GM21717 (cell line): Measurements from ENCODE around the gene PRLR.

Source experiments
- ATAC-seq: cut with Tn5 transposase; IDR thresholded peaks from one replicate; pipeline ENCODE4 v1.9.1; 2021; ENCODE audit warnings: mild to moderate bottlenecking, moderate library complexity; ENCODE audit not compliant: unreplicated experiment

PRLR gene

DNA sequence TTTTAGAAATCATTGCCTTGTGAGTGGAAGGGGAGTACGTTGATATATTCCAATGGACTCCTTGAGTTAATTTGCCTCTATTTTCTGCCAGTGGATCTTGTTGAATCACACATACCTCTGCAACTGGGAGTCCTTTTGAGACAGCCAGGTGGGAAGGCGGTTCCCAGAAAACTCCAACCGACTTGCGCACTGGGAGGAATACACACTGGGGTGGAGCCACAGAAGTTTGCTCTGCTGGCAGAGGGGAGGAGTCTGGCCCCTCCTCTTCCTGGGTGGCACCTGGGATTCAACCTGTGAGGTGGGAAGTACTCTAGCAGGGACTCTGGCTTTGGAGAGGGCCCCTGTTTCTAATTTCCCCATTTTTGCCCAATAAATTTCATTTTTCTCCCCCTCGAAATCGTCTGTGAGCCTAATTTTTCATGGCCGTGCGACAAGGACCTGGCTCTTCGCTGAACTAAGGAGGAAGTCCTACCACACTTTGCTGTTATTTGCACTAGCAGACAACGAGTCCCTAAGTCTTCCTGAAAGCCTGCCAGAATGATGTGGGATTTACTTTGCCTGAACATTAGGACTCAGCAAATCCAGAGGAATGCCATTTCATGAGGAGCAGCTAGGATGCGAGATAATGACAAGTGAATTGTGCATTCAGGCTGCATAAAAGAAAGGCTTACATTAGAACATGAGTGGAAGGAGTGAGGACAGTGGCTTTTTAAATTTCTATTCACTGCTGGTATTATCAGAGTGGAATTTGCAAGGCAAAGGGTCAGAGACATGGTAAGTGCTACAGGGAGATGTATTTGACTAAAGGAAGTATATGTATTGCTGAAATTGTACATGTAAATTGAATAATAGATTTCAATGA, 67.2 kb downstream of the PRLR start:
- no peak for ATAC-seq

DNA sequence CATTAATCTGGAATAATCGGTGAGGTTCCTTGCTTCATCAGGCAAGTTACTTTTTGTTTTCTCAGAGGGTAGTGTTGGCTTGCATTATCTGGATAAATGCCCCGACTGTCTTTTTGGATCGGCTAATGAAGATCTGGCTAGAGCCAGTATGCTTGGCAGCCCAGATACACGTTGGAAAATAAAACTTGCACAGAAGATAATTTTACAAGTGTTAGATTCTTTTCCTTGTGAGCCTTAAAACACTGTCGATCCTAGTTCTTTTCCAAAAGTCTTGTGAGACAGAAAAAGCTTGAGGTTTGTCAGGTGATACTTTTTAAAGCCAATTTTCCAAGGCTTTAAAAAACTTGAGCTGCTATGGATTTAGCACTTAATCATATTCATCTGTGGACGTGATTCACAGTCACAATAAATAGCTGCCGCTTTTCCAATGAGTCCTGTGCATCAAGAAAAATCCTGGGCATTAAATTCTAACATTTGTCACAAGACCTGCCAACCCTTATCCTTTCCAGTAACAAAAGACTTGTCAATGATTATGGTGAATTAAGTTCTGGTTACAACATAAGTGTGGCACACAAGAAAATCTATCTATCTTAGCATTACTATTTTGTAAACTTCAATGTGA, 68.5 kb downstream of the PRLR start:
- no peak for ATAC-seq

DNA sequence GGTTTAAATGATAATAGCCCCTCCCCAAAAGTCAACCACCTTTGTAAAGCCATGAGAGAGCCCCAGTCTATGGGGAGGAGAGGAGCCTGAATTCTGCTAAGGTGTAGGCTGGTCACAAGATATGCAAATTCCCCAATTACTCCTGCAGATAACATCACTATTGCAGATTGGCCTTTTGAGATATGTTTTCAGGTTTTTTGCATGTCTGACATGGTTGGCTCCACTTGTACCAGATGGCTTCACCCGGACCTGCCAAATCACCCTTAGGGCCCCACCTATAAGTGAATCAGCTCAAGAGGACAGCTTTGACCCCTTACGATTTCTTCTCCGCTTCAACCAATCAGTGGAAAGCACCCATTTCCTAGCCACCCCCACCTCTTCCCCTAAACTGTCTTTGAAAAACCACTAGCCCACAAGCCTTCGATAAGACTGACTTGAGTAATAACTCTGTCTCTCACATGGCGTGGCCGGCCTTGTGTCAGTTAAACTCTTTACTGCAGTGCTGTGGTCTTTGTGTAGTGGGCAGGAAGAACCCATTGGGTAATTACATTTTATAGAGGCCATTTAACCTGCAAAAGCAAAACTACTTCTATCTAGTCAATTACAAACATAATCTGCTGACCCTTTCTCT, 69.7 kb downstream of the PRLR start:
- ATAC-seq = no peak

DNA sequence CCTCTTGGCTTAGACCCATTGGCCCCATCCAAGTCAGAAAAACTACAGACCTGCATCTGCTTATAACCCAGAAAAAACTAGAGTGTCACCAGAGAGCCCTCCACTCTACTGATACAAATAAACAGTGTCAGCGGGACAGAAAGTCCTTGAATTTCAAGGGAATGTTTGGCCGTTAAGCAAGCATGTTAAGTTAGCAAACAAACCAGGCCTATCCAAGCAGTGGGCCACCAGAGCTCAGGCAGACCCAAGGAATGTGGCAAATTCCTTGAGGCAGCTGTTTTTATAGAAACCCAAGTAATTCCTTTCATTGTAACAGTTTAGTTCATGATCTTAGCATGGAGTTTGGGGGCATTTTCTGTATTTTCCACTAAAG, 70.9 kb downstream of the PRLR start:
- ATAC-seq = no peak

DNA sequence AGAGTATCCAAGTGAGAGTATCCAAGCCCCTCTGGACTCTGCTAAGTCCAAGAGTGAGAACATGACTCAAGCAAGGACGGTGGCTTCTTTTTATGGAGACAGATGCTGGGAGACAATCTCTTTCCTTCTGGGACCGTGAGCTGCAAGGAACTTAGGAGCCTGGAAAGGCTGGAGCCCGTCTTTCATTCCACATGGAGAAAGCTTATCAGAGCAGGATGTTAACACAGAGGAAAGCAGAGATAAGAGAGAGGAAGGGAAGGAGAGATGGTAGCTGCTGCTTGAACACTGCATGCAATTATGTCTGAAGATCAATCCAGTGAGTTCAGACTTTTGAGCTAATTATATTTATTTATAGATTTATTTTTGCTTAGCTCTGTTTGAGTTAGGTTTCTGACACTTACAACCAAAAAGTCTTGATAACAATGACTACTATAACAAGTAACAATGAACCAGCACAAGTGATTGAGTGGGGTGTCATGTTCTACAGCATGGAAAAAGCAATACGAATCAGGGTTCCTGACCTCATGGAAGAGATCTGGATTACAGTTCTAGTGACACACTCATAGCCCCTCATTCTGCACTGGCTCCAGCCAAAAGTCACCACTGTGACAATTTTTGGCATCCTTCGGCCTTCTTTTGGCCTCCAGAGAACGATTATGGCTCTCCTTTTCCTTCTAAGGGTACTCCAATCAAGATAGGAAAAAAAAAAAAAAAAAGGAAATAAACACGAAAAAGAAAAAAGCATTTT, 71.5 kb downstream of the PRLR start:
- no peak for ATAC-seq

DNA sequence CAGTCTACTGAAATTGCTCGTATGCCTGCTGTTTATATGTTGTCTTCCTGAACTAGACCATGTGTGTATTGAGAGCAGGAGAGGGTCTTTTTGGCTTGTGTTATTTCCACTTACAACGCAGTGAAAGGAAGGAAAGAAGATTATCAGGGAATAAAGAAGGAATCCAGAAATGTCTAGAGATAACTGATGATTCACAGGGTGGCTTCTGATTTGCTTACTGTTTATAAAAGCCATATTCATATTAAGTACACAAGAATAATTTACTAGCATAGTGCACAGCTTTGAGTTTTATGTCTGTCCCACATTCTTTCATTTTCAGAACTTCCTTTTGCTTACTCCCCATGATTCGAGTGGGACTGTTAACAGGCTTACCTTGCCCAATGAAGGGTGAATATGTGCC, 72.1 kb downstream of the PRLR start:
- no peak for ATAC-seq

DNA sequence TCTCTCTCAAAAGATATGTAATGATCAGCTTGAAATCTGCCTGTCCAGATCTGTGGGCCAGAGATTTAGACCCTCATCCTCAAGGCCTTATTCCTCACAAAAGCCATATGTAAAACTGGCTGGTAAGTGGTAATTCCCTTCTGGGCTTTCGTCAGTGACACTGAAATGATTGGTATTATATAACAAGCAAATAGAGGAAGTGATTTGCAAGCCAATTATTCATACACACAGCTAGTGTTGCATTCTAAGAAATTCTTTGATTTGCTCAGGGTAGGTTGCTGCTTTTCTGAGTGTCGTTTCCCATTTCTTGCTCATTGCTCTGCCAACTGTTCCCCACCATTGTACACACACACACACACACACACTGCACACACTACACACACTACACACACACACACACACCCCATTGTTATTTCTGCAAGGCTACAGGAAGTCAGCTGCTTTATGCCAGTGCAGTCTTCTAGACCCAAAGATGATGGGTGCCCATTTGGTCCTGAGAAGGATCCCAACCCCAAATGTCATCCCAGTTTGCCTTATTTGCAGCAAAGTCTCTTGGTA, 76.8 kb downstream of the PRLR start:
- no peak for ATAC-seq

DNA sequence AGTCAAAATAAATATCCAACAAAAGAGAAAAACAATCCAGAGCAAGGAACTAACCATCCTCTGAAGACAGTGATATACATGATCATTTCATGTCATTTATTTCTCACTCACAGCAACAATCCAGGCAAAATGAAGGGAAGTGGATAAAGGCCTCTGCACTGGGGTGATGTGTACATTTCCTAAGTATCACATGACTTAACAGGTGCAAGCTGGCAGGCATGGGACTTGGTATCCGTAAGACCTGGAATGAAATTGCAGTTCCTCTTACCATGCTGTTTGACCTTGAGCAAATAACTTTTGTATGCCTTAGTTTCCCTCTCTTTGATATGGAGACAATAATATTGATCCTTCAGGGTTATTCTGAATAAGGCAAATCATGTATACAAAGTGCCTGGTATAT, 77.6 kb downstream of the PRLR start:
- ATAC-seq = no peak

DNA sequence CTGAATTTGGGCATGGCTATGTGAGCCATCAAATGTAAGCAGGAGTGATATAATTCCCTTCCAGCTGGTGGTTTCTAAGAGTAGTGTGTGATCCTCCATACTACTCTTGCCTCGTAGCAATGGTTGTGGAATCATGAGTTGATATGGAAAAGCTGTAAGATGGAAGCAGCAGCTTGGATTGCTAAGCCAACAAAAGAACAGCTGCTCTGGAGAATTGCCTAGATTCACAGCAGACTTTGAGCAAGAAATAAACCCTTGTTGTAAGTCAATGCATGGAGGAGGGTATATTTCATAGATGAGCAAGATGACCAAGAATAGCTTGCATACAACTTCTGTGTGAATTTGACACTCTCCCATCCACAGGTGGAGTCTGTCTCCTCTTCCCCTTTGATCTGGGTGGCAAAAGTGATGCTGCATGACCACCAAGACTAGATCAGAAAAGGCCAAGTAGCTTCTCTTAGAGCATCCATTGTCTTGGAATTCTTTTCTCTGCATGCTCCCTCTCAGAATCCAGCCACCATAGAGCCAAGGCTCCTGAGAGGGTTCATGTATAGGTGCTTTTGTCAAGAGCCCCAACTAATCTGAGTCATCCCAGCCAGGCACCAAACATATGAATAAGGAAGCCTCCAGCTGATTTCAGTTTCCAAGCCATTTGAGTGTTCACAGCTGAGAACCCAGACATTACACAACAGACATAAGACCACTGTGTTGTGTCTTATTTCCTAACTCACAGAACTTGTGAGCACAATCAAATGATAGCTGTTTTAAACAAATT, 79.0 kb downstream of the PRLR start:
- no peak for ATAC-seq

DNA sequence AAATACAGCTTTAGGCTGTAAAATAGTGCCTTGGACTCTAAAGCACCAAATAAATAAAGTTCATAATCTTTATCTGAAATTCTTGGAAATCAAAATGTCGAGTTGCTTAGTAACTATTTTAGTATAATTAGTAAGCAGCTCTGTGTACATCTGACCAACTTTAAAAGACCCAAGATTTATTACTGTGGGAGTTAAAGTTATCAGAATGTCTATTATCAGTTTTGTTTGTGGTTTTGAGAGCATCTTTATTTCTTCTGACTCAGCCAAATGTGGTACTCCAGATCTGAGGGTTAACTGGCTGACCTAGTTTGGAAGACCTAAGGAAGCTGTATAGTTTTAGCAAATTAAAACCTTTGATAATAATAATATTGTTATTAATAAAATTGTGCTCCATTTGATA, 81.2 kb downstream of the PRLR start:
- ATAC-seq = no peak

DNA sequence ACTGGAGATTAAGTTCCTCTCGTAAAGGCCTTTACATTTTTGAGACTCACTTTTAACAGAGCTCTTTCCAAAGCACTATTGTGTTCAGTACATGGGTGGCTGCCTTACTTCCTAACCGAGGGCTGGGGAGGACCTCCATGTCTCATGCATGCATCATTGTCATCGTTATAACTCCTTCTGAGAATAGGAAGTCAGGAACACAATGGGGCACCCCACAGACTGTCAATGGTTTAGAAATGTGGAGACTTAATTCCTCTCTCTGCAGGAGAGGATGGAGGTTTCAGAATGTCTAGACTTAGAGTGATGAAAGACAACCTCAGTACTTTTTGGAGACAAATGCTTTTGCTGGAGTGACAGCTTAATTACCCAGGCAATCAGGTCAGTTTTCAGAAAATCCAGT, 83.9 kb downstream of the PRLR start:
- no peak for ATAC-seq

DNA sequence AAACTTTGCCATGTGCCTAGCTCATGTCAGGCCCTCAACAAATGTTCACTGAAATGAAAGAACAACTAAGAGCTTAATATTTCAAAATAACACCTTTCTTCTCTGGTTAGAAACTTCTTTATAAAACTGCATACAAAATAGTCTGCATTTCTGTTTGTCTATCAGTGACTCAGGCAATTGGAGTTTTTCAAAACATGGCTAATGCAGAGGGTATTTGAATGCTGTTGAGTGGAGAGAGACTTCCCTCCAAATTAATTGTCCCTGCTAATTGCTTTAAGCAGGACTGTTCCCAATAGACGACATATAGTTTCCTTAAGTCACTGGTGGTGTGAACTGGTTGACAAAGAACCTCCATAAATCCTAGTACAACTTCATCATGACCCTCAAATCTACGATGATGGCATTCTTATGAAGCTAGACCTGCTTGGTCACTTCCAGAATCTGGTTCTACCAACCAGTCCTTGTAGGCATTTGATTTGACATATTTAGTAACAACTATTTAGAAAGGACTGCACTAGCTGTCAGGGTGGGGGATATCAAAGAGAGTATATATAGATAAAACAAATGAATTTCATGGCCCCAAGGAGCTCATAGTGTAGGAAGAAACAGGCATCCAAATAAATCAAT, 84.5 kb downstream of the PRLR start:
- ATAC-seq = no peak

DNA sequence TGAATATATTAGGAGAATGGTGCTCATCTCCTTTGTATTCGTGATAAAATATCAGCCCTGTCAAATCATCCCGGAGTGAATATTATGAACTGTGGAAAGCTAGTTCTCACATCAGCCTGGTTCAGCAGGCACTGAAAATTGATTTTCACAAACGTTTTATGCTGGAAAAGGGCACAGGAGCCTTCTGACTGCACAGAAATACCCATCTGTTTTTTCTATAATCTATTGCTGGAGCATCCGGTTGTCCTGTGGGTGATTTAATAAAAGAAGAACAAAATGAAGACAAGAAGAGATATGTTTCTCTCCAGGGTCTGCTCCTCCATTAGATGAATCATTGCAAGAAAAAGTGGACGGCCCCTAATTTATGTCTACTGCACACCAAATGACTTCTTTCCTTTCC, 85.3 kb downstream of the PRLR start:
- no peak for ATAC-seq

DNA sequence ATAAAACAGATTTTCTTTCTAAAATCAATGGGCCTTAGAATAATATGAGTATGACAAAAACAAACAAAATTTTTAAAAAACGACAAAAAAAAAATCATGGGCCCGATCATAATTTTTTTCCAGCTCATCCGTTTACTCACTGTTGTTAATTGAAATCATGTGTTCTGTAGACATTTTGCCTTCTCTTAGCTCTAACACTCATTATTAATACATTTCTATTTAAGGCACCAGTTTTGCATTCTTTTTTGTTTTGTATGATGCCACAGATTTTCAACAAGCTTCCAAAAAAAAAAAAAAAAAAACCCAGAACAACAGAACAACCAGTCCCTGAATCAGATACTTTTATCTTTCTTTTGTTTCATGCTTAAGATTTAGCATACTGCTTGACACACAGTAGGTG, 86.4 kb downstream of the PRLR start:
- ATAC-seq = no peak

DNA sequence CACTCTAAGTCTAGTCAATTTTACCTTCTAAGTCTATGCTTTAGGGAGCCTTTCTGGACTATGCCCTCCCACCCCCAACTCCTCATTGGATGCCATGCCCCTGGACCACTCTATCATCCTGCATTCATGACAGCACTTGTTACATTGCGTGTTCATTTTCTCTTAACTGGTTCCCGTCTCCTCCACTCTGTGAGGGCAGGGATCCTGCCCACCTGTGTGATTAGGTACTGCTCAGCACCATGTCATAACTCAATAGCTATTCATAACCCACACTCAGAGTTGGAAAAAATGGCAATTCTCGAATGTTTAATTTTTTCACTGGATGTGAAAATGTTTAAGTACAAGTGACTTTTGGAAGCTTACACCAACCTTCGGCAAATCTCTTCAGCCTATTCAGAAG, 88.5 kb downstream of the PRLR start:
- ATAC-seq = no peak

DNA sequence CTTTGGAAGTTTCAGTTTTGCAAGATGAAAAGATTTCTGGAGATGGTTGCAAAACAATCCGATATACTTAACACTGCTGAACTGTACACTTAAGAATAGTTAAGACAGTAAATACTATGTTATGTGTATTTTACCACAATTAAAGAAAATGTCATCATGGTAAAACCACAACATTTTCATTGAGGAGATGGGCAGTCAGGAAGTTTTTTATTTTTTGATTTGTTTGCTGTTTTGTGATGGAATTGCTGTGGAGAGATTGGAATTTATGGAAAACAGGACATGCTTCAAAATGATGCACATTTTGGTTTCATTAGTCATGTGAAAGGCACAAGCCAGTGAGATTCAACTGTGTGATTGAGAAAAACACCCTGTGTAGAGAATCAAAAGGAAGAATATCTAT, 92.1 kb downstream of the PRLR start:
- ATAC-seq = no peak

DNA sequence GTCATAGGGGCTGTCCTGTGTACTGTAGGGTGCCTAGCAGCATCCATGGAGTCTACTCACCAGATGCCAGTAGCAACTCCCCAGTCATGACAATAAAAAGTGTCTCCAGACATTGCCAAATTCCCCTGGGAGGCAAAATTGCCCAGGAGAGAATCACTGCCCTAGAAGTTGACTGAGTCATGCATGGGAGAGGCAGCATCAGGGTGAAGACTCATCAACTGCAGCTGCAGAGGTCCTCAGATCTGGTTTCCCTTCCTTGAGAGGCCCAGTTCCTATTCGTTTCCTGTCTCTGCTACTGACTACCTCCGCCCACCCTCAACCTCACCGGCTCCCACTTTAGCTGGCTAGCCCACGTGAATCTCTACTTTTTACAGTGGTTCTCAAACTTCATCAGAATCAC, 93.9 kb downstream of the PRLR start:
- ATAC-seq = no peak

DNA sequence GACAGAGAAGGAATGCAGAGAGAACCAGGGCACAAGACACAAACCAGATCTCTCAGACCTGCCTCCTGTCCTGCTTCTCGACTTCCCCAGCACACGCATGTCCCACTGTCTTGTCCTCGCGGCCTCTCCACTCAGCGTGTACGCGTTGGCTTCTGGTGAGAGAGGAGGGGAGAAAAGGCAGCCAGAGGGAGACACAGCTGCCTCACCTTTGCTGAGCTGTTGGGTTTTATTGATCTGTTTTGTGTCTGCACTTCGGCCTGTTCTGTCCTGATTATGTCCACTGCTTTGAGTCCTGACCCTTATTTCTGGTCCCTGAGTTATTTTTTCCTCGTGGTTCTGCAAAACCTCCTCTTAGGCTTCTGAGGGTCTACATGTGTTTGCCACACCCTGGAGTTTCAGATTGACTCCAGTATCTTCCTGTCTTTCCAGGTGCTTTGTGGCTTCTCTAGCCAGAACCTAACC, 95.0 kb downstream of the PRLR start:
- ATAC-seq = no peak

DNA sequence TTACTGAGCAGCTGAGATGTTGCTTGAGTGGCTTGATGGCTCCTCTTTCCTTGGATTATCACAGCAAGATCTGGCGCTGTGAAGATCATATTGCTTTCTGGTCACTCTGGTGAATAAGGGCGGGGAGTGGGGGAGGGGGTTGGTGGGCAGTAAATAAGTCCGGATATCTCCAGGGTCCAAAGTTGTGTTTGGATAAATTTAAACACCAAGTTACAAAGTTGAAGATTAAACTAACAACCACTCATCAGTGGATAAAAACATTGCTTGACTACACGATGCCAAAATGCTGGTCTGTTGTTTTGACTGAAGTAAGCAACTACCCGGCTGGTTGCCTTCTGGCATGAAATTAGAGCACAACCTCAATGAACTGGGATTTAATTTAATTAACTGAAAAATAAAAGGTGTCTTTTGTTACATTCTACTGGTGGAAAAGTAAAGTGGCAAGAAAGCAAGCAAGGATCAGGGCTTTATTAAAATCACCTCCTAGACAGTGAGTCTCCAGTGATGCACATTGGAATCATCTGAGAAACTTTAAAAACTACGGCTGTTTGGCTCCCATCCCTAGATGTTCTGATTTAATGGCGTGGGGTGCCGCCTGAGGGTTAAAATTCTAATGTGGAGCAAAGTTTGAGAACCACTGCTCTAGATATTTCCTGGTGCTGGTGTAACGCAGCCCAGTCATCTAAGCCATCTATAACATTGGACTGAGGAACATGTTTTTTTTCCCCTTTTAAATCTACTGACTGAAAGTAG, 95.8 kb downstream of the PRLR start:
- ATAC-seq = no peak
